ENCODE measurements around the gene SOS1.

DNA sequence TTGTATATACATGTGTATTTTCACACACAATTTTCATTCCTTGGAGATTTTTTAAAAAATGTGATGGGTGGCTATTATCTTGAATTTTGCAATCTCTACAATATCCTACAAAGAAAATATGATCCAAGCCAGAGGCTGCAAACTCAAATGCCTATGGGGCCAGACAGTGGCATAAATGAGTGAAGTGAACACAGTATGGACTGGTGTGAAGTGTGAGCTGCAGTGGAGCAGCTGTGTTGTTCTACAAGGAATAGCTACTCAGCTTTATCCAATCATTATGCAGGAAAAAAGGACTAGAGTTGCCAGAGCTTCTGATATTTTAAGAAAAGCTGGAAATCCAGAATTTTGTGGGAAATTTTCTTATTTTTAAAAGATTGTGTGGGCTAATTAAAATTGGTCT is 169.1 kb downstream of the SOS1 start:
- TF ChIP-seq, protein P1, sequence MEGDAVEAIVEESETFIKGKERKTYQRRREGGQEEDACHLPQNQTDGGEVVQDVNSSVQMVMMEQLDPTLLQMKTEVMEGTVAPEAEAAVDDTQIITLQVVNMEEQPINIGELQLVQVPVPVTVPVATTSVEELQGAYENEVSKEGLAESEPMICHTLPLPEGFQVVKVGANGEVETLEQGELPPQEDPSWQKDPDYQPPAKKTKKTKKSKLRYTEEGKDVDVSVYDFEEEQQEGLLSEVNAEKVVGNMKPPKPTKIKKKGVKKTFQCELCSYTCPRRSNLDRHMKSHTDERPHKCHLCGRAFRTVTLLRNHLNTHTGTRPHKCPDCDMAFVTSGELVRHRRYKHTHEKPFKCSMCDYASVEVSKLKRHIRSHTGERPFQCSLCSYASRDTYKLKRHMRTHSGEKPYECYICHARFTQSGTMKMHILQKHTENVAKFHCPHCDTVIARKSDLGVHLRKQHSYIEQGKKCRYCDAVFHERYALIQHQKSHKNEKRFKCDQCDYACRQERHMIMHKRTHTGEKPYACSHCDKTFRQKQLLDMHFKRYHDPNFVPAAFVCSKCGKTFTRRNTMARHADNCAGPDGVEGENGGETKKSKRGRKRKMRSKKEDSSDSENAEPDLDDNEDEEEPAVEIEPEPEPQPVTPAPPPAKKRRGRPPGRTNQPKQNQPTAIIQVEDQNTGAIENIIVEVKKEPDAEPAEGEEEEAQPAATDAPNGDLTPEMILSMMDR (IDR thresholded peaks at IDR 0.05), result no peak
- TF ChIP-seq POLR2AphosphoS5 (IDR thresholded peaks at IDR 0.05) (no peak), POLR2A (IDR thresholded peaks at IDR 0.05) (no peak)

Measured in prostate gland (tissue), 2 donors.